Liver (tissue), 9 donors: ENCODE data around the gene DIAPH2. TPM values are rescaled to one million over a fixed set of nuclear protein-coding genes. Genes with fewer than 3 reads are reported as not detected.

Experiments
- DNase-seq: peaks from one replicate; pipeline ENCODE4 v3.0.0-alpha.2; 2017; ENCODE audit warnings: low spot score
- H3K27ac ChIP-seq, 2 donors: one replicate each; pipeline ENCODE4 v1.7.0; 2013; ENCODE audit warnings: inconsistent platforms in 2 of 2, low read length in 2 of 2, control low read depth in 1 of 2, low read depth in 1 of 2, mild to moderate bottlenecking in 1 of 2
- H3K27me3 ChIP-seq, 4 donors: one replicate each; pipeline versions ENCODE4 v1.6.1 to v1.7.0; 2013; ENCODE audit warnings: low read length in 3 of 4, inconsistent platforms in 1 of 4, mild to moderate bottlenecking in 1 of 4, moderate library complexity in 1 of 4; ENCODE audit not compliant: control insufficient read depth in 4 of 4, insufficient read depth in 4 of 4
- H3K36me3 ChIP-seq, 4 donors: one replicate each; pipeline versions ENCODE4 v1.6.1 to v1.7.0; 2013; ENCODE audit warnings: low read length in 3 of 4, mild to moderate bottlenecking in 3 of 4, low read depth in 1 of 4, moderate library complexity in 1 of 4; ENCODE audit not compliant: control insufficient read depth in 4 of 4, insufficient read depth in 3 of 4
- H3K4me1 ChIP-seq, 4 donors: one replicate each; pipeline versions ENCODE4 v1.6.1 to v1.7.0; 2013; ENCODE audit warnings: low read length in 3 of 4, mild to moderate bottlenecking in 3 of 4, moderate library complexity in 1 of 4; ENCODE audit not compliant: control insufficient read depth in 4 of 4, insufficient read depth in 4 of 4
- H3K4me3 ChIP-seq, 3 donors: one replicate each; pipeline versions ENCODE4 v1.6.1 to v1.7.0; 2013; ENCODE audit warnings: low read length in 3 of 3, control low read depth in 1 of 3, low read depth in 1 of 3, mild to moderate bottlenecking in 1 of 3
- H3K9ac ChIP-seq, 2 donors: one replicate each; pipeline ENCODE4 v1.7.0; 2013; ENCODE audit warnings: low read length in 2 of 2, mild to moderate bottlenecking in 2 of 2, moderate library complexity in 2 of 2, control low read depth in 1 of 2, low read depth in 1 of 2
- H3K9me3 ChIP-seq, 4 donors: one replicate each; pipeline versions ENCODE4 v1.6.1 to v1.7.0; 2013; ENCODE audit warnings: low read length in 3 of 4; ENCODE audit not compliant: control insufficient read depth in 4 of 4
- EGR1 ChIP-seq, 2 donors: IDR thresholded peaks; 2 replicates each; pipeline ENCODE4 v1.6.1; 2016 to 2018; ENCODE audit warnings: antibody characterized with exemption in 2 of 2, low read depth in 2 of 2
- FOXA1 ChIP-seq: IDR thresholded peaks from 2 replicates; pipeline ENCODE4 v1.6.1; 2016; ENCODE audit warnings: antibody characterized with exemption
- FOXA2 ChIP-seq: IDR thresholded peaks from 2 replicates; pipeline ENCODE4 v1.6.1; 2016; ENCODE audit warnings: antibody characterized with exemption
- GABPA ChIP-seq, 2 donors: IDR thresholded peaks in 1 of 2; conservative IDR thresholded peaks in 1 of 2; 2 replicates each; pipeline ENCODE4 v1.6.1; 2016; ENCODE audit warnings: antibody characterized with exemption in 2 of 2, mild to moderate bottlenecking in 1 of 2, moderate library complexity in 1 of 2
- HNF4A ChIP-seq, 2 donors: conservative IDR thresholded peaks; 2 replicates each; pipeline ENCODE4 v1.6.1; 2016; ENCODE audit warnings: antibody characterized with exemption in 2 of 2, mild to moderate bottlenecking in 2 of 2
- HNF4G ChIP-seq: IDR thresholded peaks from 2 replicates; pipeline ENCODE4 v1.6.1; 2016; ENCODE audit warnings: antibody characterized with exemption
- JUND ChIP-seq, 2 donors: IDR thresholded peaks; 2 replicates each; pipeline ENCODE4 v1.6.1; 2016; ENCODE audit warnings: antibody characterized with exemption in 2 of 2
- MAX ChIP-seq: IDR thresholded peaks from 2 replicates; pipeline ENCODE4 v1.6.1; 2016; ENCODE audit warnings: antibody characterized with exemption
- NR2F2 ChIP-seq: IDR thresholded peaks from 2 replicates; pipeline ENCODE4 v1.6.1; 2016; ENCODE audit warnings: antibody characterized with exemption
- RAD21 ChIP-seq, 2 donors: IDR thresholded peaks; 2 replicates each; pipeline ENCODE4 v1.6.1; 2016; ENCODE audit warnings: antibody characterized with exemption in 2 of 2, mild to moderate bottlenecking in 2 of 2
- REST ChIP-seq: IDR thresholded peaks from 2 replicates; pipeline ENCODE4 v1.6.1; 2016; ENCODE audit warnings: antibody characterized with exemption, mild to moderate bottlenecking
- RXRA ChIP-seq, 2 donors: IDR thresholded peaks; 2 replicates each; pipeline ENCODE4 v1.6.1; 2017 to 2018; ENCODE audit warnings: antibody characterized with exemption in 2 of 2, mild to moderate bottlenecking in 1 of 2
- SP1 ChIP-seq: IDR thresholded peaks from 2 replicates; pipeline ENCODE4 v1.6.1; 2018; ENCODE audit warnings: antibody characterized with exemption, mild to moderate bottlenecking
- YY1 ChIP-seq: IDR thresholded peaks from 2 replicates; pipeline ENCODE4 v1.6.1; 2016; ENCODE audit warnings: antibody characterized with exemption, mild to moderate bottlenecking
- ZBTB33 ChIP-seq: IDR thresholded peaks from 2 replicates; pipeline ENCODE4 v1.6.1; 2016; ENCODE audit warnings: antibody characterized with exemption
- WGBS: extraction: QIAGEN DNeasy Blood & Tissue Kit; methylation state at CpG from one replicate; pipeline ENCODE4 v1.1.7; 2013; 5-methylcytosine and 5-hydroxymethylcytosine counted together
- polyA plus RNA-seq, 2 donors: library from polyadenylated mRNA; stranded (reverse) in 1 of 2; unstranded in 1 of 2; fragments of 200-250 nt in 1 of 2; fragments of >200 nt in 1 of 2; fragmentation: Nextera tagmentation in 1 of 2; extraction: Ambion mirVana in 1 of 2; gene quantifications; one replicate each; pipeline versions ENCODE4 v1.2.1 to v1.2.3, GENCODE V29; 2013 to 2015
- total RNA-seq, 2 donors: library from RNA; depleted of rRNA; stranded (reverse); fragments of >200 nt; gene quantifications; one replicate each; pipeline ENCODE4 v1.2.3, GENCODE V29; 2014
- TF ChIP-seq, protein P1 (sequence below): IDR thresholded peaks from 2 replicates; pipeline ENCODE4 v1.6.1; 2016; ENCODE audit warnings: antibody characterized with exemption
- TF ChIP-seq, protein P2 (sequence below): fragments of 150-350 bp; IDR thresholded peaks from 2 replicates; pipeline ENCODE4 v1.5.1; 2017; ENCODE audit warnings: improper control_type of control experiment, low read depth, low read length; ENCODE audit not compliant: missing input control
- donor health status: healthy.
- donor health status: healthy.
- donor health status: healthy.
- donor health status: healthy.
- donor health status: healthy.

Gene DIAPH2
- total and polyA plus RNA-seq, 4 donors, result 2.7 to 16.6 (median 5.3) TPM

DNA sequence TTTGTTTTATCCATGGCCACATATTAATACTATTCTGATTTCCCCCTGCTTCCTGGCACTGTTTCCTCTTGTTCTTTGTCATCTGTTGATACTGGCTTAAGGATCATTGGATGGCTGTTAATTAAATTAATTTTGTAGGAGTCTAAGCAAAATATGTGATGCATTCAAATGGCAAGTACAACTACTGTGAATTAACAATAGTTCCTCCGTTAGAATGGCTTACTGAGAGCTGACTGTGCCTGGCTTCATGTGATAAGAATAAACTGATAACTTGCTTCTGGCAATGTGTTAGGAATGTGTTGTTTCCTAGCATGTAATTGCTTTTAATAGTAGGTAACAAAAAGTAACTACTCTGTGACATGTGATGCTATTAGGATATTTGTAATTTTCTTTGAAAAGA is 297.5 kb downstream of the DIAPH2 start:
- WGBS, result 82% methylated on average over 1 of the region's 1 CpG
- DNase-seq, result no peak
- no peak overlapping the region for H3K4me3 ChIP-seq

More for the DNA sequence above, 297.5 kb downstream of the DIAPH2 start:
- H3K4me1 ChIP-seq, result peaks cover 0 to 1% (median 0%) of the 10 kb centered on the region in 4 donors
- peaks cover 0 to 2% (median 0%) of the 10 kb centered on the region in 4 donors for H3K36me3 ChIP-seq
- no peak overlapping the region for H3K9ac ChIP-seq
- no peaks in the 10 kb centered on the region for H3K27me3 ChIP-seq
- no peaks in the 10 kb centered on the region for H3K9me3 ChIP-seq
- no peak overlapping the region for H3K27ac ChIP-seq
- TF ChIP-seq YY1 (no peak), ZBTB33 (no peak), REST (no peak), GABPA (IDR thresholded peaks at IDR 0.05 in 1 of 2, conservative IDR thresholded peaks at IDR 0.05 in 1 of 2) (no peak), FOXA1 (no peak), JUND (IDR thresholded peaks at IDR 0.05) (no peak), HNF4G (no peak), RAD21 (IDR thresholded peaks at IDR 0.05) (no peak), NR2F2 (no peak), FOXA2 (no peak), SP1 (no peak), HNF4A (conservative IDR thresholded peaks at IDR 0.05) (no peak), MAX (no peak), RXRA (IDR thresholded peaks at IDR 0.05) (no peak), EGR1 (IDR thresholded peaks at IDR 0.05; ENCODE audit: low read depth in 2 of 2) (no peak)
- TF ChIP-seq, protein P1, sequence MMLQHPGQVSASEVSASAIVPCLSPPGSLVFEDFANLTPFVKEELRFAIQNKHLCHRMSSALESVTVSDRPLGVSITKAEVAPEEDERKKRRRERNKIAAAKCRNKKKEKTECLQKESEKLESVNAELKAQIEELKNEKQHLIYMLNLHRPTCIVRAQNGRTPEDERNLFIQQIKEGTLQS, result no peak
- TF ChIP-seq, protein P2, sequence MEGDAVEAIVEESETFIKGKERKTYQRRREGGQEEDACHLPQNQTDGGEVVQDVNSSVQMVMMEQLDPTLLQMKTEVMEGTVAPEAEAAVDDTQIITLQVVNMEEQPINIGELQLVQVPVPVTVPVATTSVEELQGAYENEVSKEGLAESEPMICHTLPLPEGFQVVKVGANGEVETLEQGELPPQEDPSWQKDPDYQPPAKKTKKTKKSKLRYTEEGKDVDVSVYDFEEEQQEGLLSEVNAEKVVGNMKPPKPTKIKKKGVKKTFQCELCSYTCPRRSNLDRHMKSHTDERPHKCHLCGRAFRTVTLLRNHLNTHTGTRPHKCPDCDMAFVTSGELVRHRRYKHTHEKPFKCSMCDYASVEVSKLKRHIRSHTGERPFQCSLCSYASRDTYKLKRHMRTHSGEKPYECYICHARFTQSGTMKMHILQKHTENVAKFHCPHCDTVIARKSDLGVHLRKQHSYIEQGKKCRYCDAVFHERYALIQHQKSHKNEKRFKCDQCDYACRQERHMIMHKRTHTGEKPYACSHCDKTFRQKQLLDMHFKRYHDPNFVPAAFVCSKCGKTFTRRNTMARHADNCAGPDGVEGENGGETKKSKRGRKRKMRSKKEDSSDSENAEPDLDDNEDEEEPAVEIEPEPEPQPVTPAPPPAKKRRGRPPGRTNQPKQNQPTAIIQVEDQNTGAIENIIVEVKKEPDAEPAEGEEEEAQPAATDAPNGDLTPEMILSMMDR, result no peak
